H9 (cell line): ENCODE measurements around the gene SCYGR1. TPM values are rescaled to one million over a fixed set of nuclear protein-coding genes. Genes with fewer than 3 reads are reported as not detected.

ENCODE experiments used
- DNase-seq: peaks from one replicate; pipeline ENCODE4 v3.0.0-alpha.2; 2017
- H2AFZ ChIP-seq: one replicate; pipeline ENCODE4 v1.6.1; 2013; ENCODE audit warnings: mild to moderate bottlenecking, low read length, control low read depth, moderate library complexity
- H2AK5ac ChIP-seq: 2 replicates; pipeline ENCODE4 v1.6.1; 2013; ENCODE audit warnings: low read length, control low read depth, mixed read lengths; ENCODE audit not compliant: insufficient read length
- H2BK120ac ChIP-seq: one replicate; pipeline ENCODE4 v1.6.1; 2013; ENCODE audit warnings: low read depth, mild to moderate bottlenecking, low read length, control low read depth, inconsistent platforms; ENCODE audit not compliant: poor library complexity, severe bottlenecking
- H2BK12ac ChIP-seq: 2 replicates; pipeline ENCODE4 v1.6.1; 2013; ENCODE audit warnings: low read length, control low read depth, mixed read lengths, low read depth; ENCODE audit not compliant: insufficient read length
- H2BK15ac ChIP-seq: 2 replicates; pipeline ENCODE4 v1.6.1; 2013; ENCODE audit warnings: low read depth, low read length, control low read depth
- H2BK20ac ChIP-seq: one replicate; pipeline ENCODE4 v1.6.1; 2013; ENCODE audit warnings: low read depth, mild to moderate bottlenecking, low read length, control low read depth, inconsistent platforms; ENCODE audit not compliant: poor library complexity, severe bottlenecking
- H2BK5ac ChIP-seq: 2 replicates; pipeline ENCODE4 v1.6.1; 2013; ENCODE audit warnings: low read length, control low read depth, mixed read lengths; ENCODE audit not compliant: insufficient read length
- H3K14ac ChIP-seq: 2 replicates; pipeline ENCODE4 v1.6.1; 2013; ENCODE audit warnings: low read length, control low read depth; ENCODE audit not compliant: insufficient read depth
- H3K18ac ChIP-seq: 2 replicates; pipeline ENCODE4 v1.6.1; 2013; ENCODE audit warnings: low read depth, mild to moderate bottlenecking, mixed read lengths, low read length, control low read depth; ENCODE audit not compliant: insufficient read length
- H3K23ac ChIP-seq: 2 replicates; pipeline ENCODE4 v1.6.1; 2013; ENCODE audit warnings: low read length, control low read depth, mixed read lengths, low read depth; ENCODE audit not compliant: insufficient read length
- H3K23me2 ChIP-seq: 2 replicates; pipeline ENCODE4 v1.6.1; 2013; ENCODE audit warnings: low read depth, mild to moderate bottlenecking, mixed read lengths, low read length, control low read depth; ENCODE audit not compliant: insufficient read length, poor library complexity, severe bottlenecking
- H3K27ac ChIP-seq: 2 replicates; pipeline ENCODE4 v1.5.1; 2013; ENCODE audit warnings: low read length, control low read depth, mixed read lengths, low read depth; ENCODE audit not compliant: insufficient read length
- H3K27me3 ChIP-seq: 2 replicates; pipeline ENCODE4 v1.6.1; 2013; ENCODE audit warnings: low read length, control low read depth, inconsistent platforms; ENCODE audit not compliant: insufficient read depth
- H3K4ac ChIP-seq: 2 replicates; pipeline ENCODE4 v1.6.1; 2013; ENCODE audit warnings: low read depth, mild to moderate bottlenecking, control low read depth, inconsistent platforms, low read length, moderate library complexity
- H3K4me1 ChIP-seq: 2 replicates; pipeline ENCODE4 v1.6.1; 2013; ENCODE audit warnings: low read length, control low read depth, inconsistent platforms; ENCODE audit not compliant: insufficient read depth
- H3K4me2 ChIP-seq: 2 replicates; pipeline ENCODE4 v1.6.1; 2013; ENCODE audit warnings: low read length, control low read depth, mixed read lengths; ENCODE audit not compliant: insufficient read length, insufficient read depth
- H3K56ac ChIP-seq: 2 replicates; pipeline ENCODE4 v1.6.1; 2013; ENCODE audit warnings: low read depth, mild to moderate bottlenecking, mixed read lengths, low read length, control low read depth; ENCODE audit not compliant: insufficient read length
- H3K79me1 ChIP-seq: 2 replicates; pipeline ENCODE4 v1.6.1; 2013; ENCODE audit warnings: low read depth, mild to moderate bottlenecking, moderate library complexity, low read length, control low read depth, inconsistent platforms; ENCODE audit not compliant: insufficient read depth, poor library complexity, severe bottlenecking
- H3K79me2 ChIP-seq: 2 replicates; pipeline ENCODE4 v1.6.1; 2013; ENCODE audit warnings: low read length, control low read depth, inconsistent platforms; ENCODE audit not compliant: insufficient read depth
- H3K9ac ChIP-seq: 2 replicates; pipeline ENCODE4 v1.6.1; 2013; ENCODE audit warnings: low read length, control low read depth, mixed read lengths; ENCODE audit not compliant: insufficient read length; ENCODE audit errors: extremely low read depth
- H3K9me3 ChIP-seq: one replicate; pipeline ENCODE4 v1.6.1; 2013; ENCODE audit warnings: low read depth, low read length, inconsistent platforms; ENCODE audit not compliant: control insufficient read depth
- H3T11ph ChIP-seq: one replicate; pipeline ENCODE4 v1.6.1; 2013; ENCODE audit warnings: mild to moderate bottlenecking, low read length, control low read depth, inconsistent platforms
- H4K20me1 ChIP-seq: one replicate; pipeline ENCODE4 v1.6.1; 2013; ENCODE audit not compliant: control insufficient read depth, insufficient read length, insufficient read depth
- H4K5ac ChIP-seq: 2 replicates; pipeline ENCODE4 v1.6.1; 2013; ENCODE audit warnings: low read depth, mild to moderate bottlenecking, mixed read lengths, low read length, control low read depth; ENCODE audit not compliant: insufficient read length
- H4K8ac ChIP-seq: replicated peaks from 2 replicates; pipeline ENCODE4 v1.6.1; 2013; ENCODE audit warnings: low read length, control low read depth, mixed read lengths, low read depth; ENCODE audit not compliant: insufficient read length
- H4K91ac ChIP-seq: 2 replicates; pipeline ENCODE4 v1.6.1; 2013; ENCODE audit warnings: low read depth, mild to moderate bottlenecking, moderate library complexity, mixed read lengths, low read length, control low read depth; ENCODE audit not compliant: insufficient read length
- H3K27ac Mint-ChIP-seq, 3 experiments: 2 replicates in 2 of 3; 3 replicates in 1 of 3; pipeline ENCODE4 v1.8.0; 2020 to 2021; ENCODE audit warnings: mixed read lengths in 3 of 3, mild to moderate bottlenecking in 1 of 3, moderate library complexity in 1 of 3
- H3K27me3 Mint-ChIP-seq: 2 replicates; pipeline ENCODE4 v1.8.0; 2021; ENCODE audit warnings: low read depth, mild to moderate bottlenecking, moderate library complexity, mixed read lengths
- H3K36me3 Mint-ChIP-seq, 3 experiments: 2 replicates in 2 of 3; 3 replicates in 1 of 3; pipeline ENCODE4 v1.8.0; 2020 to 2021; ENCODE audit warnings: low read depth in 3 of 3, mixed read lengths in 3 of 3; ENCODE audit not compliant: insufficient read depth in 1 of 3
- H3K4me1 Mint-ChIP-seq, 2 experiments: 2 replicates each; pipeline ENCODE4 v1.8.0; 2020; ENCODE audit warnings: mixed read lengths in 2 of 2
- H3K4me3 Mint-ChIP-seq, 2 experiments: 2 replicates in 1 of 2; 3 replicates in 1 of 2; pipeline ENCODE4 v1.8.0; 2020 to 2021; ENCODE audit warnings: mild to moderate bottlenecking in 2 of 2, mixed read lengths in 2 of 2, moderate library complexity in 1 of 2
- H3K9me3 Mint-ChIP-seq, 2 experiments: 2 replicates in 1 of 2; 3 replicates in 1 of 2; pipeline ENCODE4 v1.8.0; 2020; ENCODE audit warnings: mild to moderate bottlenecking in 2 of 2, mixed read lengths in 2 of 2, moderate library complexity in 1 of 2
- CTCF ChIP-seq: fragments of 200-600 bp; sonication (generic); conservative IDR thresholded peaks from 3 replicates; pipeline ENCODE4 v1.8.0; 2021; ENCODE audit warnings: antibody characterized with exemption, mild to moderate bottlenecking
- WGBS: extraction: QIAGEN DNeasy Blood & Tissue Kit; methylation state at CpG from one replicate; pipeline ENCODE4 v1.1.7; 2013; ENCODE audit warnings: missing lambda C conversion rate, low lambda C conversion rate, mixed read lengths; ENCODE audit not compliant: insufficient read length; ENCODE audit errors: extremely low coverage; 5-methylcytosine and 5-hydroxymethylcytosine counted together
- total RNA-seq: library from RNA; stranded (reverse); gene quantifications from 2 replicates; pipeline ENCODE4 v1.2.1, GENCODE V29; 2021

The SCYGR1 gene
- total RNA-seq, 1 experiment from 2014 or later: not detected

GRCh38 chr2:227368574-227368973 is 19.2 kb downstream of the SCYGR1 start:
- Histone ChIP-seq H3K4me1 (no peaks in the 10 kb centered on the region; the same call in 1 of the 2 replicates), H3K27me3 (no peaks in the 10 kb centered on the region), H2BK20ac (no peak overlapping the region), H3K56ac (no peak overlapping the region), H2BK15ac (no peak overlapping the region), H3K27ac (no peak overlapping the region), H3K23ac (no peak overlapping the region), H3K18ac (no peak overlapping the region), H3K4ac (no peak overlapping the region), H2BK5ac (no peak overlapping the region), H4K91ac (no peak overlapping the region), H3T11ph (no peak overlapping the region), H4K8ac (no peak overlapping the region), H3K79me2 (no peaks in the 10 kb centered on the region), H4K5ac (no peak overlapping the region), H3K14ac (no peak overlapping the region), H2AK5ac (no peak overlapping the region), H3K9ac (no peak overlapping the region), H2AFZ (no peak overlapping the region), H3K23me2 (no peaks in the 10 kb centered on the region), H2BK12ac (no peak overlapping the region), H3K4me2 (no peak overlapping the region), H3K9me3 (no peaks in the 10 kb centered on the region), H2BK120ac (no peak overlapping the region), H4K20me1 (no peaks in the 10 kb centered on the region), H3K79me1 (no peaks in the 10 kb centered on the region)
- H3K27ac Mint-ChIP-seq: no peak overlapping the region
- H3K36me3 Mint-ChIP-seq: no peaks in the 10 kb centered on the region
- H3K27me3 Mint-ChIP-seq: no peaks in the 10 kb centered on the region
- H3K4me1 Mint-ChIP-seq: no peaks in the 10 kb centered on the region
- WGBS: no CpG with 5 or more reads among the region's 5 CpGs
- H3K4me3 Mint-ChIP-seq: no peak overlapping the region
- TF ChIP-seq CTCF: no peak
- H3K9me3 Mint-ChIP-seq: no peaks in the 10 kb centered on the region
- DNase-seq: no peak
